Stimulated activated naive CD8-positive, alpha-beta T cell treated with anti-CD3 and anti-CD28 coated beads, Interleukin-15, Interleukin-2, amounts not matched to agents 100 ng/mL and 50 ng/mL, for 24 hours (primary cell): ENCODE measurements around the gene TCF7L1.

Experiments used
- H3K27ac Mint-ChIP-seq: one replicate; pipeline ENCODE4 v1.8.0; 2021; ENCODE audit warnings: mild to moderate bottlenecking, mixed read lengths
- H3K27me3 Mint-ChIP-seq: one replicate; pipeline ENCODE4 v1.8.0; 2021; ENCODE audit warnings: mixed read lengths
- H3K36me3 Mint-ChIP-seq: one replicate; pipeline ENCODE4 v1.8.0; 2021; ENCODE audit warnings: low read depth, mixed read lengths
- H3K4me1 Mint-ChIP-seq: one replicate; pipeline ENCODE4 v1.8.0; 2021; ENCODE audit warnings: low read depth, mixed read lengths
- H3K4me3 Mint-ChIP-seq: one replicate; pipeline ENCODE4 v1.8.0; 2021; ENCODE audit warnings: mild to moderate bottlenecking, mixed read lengths
- H3K9me3 Mint-ChIP-seq: one replicate; pipeline ENCODE4 v1.8.0; 2021; ENCODE audit warnings: mixed read lengths

The TCF7L1 gene, protein sequence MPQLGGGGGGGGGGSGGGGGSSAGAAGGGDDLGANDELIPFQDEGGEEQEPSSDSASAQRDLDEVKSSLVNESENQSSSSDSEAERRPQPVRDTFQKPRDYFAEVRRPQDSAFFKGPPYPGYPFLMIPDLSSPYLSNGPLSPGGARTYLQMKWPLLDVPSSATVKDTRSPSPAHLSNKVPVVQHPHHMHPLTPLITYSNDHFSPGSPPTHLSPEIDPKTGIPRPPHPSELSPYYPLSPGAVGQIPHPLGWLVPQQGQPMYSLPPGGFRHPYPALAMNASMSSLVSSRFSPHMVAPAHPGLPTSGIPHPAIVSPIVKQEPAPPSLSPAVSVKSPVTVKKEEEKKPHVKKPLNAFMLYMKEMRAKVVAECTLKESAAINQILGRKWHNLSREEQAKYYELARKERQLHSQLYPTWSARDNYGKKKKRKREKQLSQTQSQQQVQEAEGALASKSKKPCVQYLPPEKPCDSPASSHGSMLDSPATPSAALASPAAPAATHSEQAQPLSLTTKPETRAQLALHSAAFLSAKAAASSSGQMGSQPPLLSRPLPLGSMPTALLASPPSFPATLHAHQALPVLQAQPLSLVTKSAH

GRCh38 chr2:85132834-85133637, at the start of gene TCF7L1:
Gene TCF7L1, plus strand, starts transcription at chr2:85133392. Its CDS starts 293 bp downstream, at chr2:85133685.
- Mint-ChIP-seq H3K4me3 (peak within 1 kb of the TSS; percentile 66), H3K27ac (no peak within 1 kb of the TSS), H3K27me3 (peaks cover 57% of the 10 kb centered on the region), H3K9me3 (no peaks in the 10 kb centered on the region), H3K4me1 (peaks cover 13% of the 10 kb centered on the region), H3K36me3 (no peaks in the 10 kb centered on the region)

GRCh38 chr2:85085563-85085962, 47.6 kb upstream of the TCF7L1 start:
- H3K36me3 Mint-ChIP-seq, result no peaks in the 10 kb centered on the region
- H3K27ac Mint-ChIP-seq, result no peak overlapping the region
- H3K9me3 Mint-ChIP-seq, result peaks cover 21% of the 10 kb centered on the region
- no peak overlapping the region for H3K4me3 Mint-ChIP-seq
- no peaks in the 10 kb centered on the region for H3K4me1 Mint-ChIP-seq
- H3K27me3 Mint-ChIP-seq, result peaks cover 20% of the 10 kb centered on the region

GRCh38 chr2:85087541-85087940, 45.7 kb upstream of the TCF7L1 start:
- Mint-ChIP-seq H3K27me3 (peaks cover 16% of the 10 kb centered on the region), H3K9me3 (peaks cover 11% of the 10 kb centered on the region), H3K36me3 (no peaks in the 10 kb centered on the region), H3K27ac (no peak overlapping the region), H3K4me1 (no peaks in the 10 kb centered on the region), H3K4me3 (no peak overlapping the region)

GRCh38 chr2:85088921-85089320, 44.3 kb upstream of the TCF7L1 start:
- Mint-ChIP-seq H3K36me3 (no peaks in the 10 kb centered on the region), H3K9me3 (no peaks in the 10 kb centered on the region), H3K4me1 (no peaks in the 10 kb centered on the region)

DNA sequence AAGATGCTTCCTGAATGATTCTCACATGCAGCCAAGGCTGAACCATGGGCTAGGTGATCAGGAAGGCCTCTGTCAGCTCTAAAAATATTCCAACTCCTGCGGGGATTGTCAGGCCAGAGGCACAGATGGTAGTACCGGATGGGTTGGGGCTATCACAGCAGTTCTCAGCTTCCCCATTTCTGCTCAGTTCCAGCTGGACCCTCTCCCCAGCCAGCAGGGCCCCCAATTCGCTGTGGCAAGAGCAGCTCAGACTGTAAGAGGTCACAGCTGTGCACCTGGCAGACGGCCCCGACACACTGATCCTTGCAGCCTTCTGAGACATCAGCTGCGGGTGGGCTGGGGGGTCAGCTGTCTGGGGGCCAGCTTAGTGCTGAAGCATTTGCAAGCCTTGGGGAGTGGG, 43.6 kb upstream of the TCF7L1 start:
- no peaks in the 10 kb centered on the region for H3K27me3 Mint-ChIP-seq
- H3K9me3 Mint-ChIP-seq, result no peaks in the 10 kb centered on the region
- H3K36me3 Mint-ChIP-seq, result no peaks in the 10 kb centered on the region

More at GRCh38 chr2:85088921-85089320, 44.3 kb upstream of the TCF7L1 start:
- Mint-ChIP-seq H3K27ac (no peak overlapping the region), H3K27me3 (peaks cover 3% of the 10 kb centered on the region), H3K4me3 (no peak overlapping the region)

GRCh38 chr2:85091838-85092237, 41.4 kb upstream of the TCF7L1 start:
- H3K4me1 Mint-ChIP-seq, result no peaks in the 10 kb centered on the region
- H3K9me3 Mint-ChIP-seq, result no peaks in the 10 kb centered on the region
- no peaks in the 10 kb centered on the region for H3K36me3 Mint-ChIP-seq
- H3K27me3 Mint-ChIP-seq, result peaks cover 5% of the 10 kb centered on the region
- H3K4me3 Mint-ChIP-seq, result no peak overlapping the region
- H3K27ac Mint-ChIP-seq, result no peak overlapping the region

More for the DNA sequence above, 43.6 kb upstream of the TCF7L1 start:
- no peak overlapping the region for H3K27ac Mint-ChIP-seq
- no peak overlapping the region for H3K4me3 Mint-ChIP-seq
- no peaks in the 10 kb centered on the region for H3K4me1 Mint-ChIP-seq

GRCh38 chr2:85095094-85095493, 38.1 kb upstream of the TCF7L1 start:
- Mint-ChIP-seq H3K9me3 (no peaks in the 10 kb centered on the region), H3K4me1 (no peaks in the 10 kb centered on the region), H3K4me3 (no peak overlapping the region), H3K36me3 (no peaks in the 10 kb centered on the region), H3K27ac (no peak overlapping the region), H3K27me3 (peaks cover 14% of the 10 kb centered on the region)

DNA sequence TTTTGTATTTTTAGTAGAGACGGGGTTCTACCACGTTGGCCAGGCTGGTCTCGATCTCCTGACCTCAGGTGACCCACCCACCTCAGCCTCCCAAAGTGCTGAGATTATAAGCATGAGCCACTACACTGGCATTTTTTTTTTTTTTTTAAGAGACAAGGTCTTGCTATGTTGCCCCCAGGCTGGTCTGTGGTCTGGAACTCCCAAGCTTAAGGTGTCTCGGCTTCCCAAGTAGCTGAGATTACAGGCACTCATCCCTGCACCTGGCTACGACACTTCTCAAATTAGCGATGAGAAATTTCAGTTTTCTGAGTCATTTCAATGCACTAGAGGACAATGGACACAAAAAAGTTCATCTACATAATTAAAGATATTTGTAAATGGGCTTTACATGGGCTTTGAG, 36.6 kb upstream of the TCF7L1 start:
- Mint-ChIP-seq H3K27me3 (peaks cover 19% of the 10 kb centered on the region), H3K4me1 (no peaks in the 10 kb centered on the region), H3K4me3 (no peak overlapping the region), H3K9me3 (no peaks in the 10 kb centered on the region), H3K27ac (no peak overlapping the region), H3K36me3 (no peaks in the 10 kb centered on the region)

DNA sequence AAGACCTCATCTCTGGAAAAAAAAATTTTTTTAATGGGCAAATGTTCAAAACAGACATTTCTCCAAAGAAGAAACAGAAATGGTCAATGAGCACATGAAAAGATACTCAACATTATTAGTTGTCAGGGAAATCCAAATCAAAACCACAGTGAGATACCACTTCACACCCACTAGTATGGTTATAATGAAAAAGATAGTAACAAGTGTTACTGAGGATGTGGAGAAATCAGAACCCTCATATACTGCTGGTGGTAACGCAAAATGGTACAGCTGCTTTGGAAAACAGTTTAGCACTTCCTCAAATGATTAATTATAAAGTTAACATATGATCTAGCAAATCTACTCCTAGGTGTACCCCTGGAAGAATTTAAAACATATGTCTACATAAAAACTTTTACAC, 29.0 kb upstream of the TCF7L1 start:
- Mint-ChIP-seq H3K4me3 (no peak overlapping the region), H3K9me3 (no peaks in the 10 kb centered on the region), H3K36me3 (no peaks in the 10 kb centered on the region), H3K27ac (no peak overlapping the region), H3K27me3 (peaks cover 10% of the 10 kb centered on the region), H3K4me1 (no peaks in the 10 kb centered on the region)

- Mint-ChIP-seq H3K4me3 (no peak overlapping the region), H3K27me3 (peaks cover 8% of the 10 kb centered on the region)
Measured at GRCh38 chr2:85106489-85107180, 26.6 kb upstream of the TCF7L1 start.

GRCh38 chr2:85110991-85111560, 22.1 kb upstream of the TCF7L1 start:
- Mint-ChIP-seq H3K27me3 (peaks cover 34% of the 10 kb centered on the region), H3K4me1 (no peaks in the 10 kb centered on the region), H3K9me3 (no peaks in the 10 kb centered on the region), H3K36me3 (no peaks in the 10 kb centered on the region), H3K4me3 (no peak overlapping the region), H3K27ac (no peak overlapping the region)

More at GRCh38 chr2:85106489-85107180, 26.6 kb upstream of the TCF7L1 start:
- H3K36me3 Mint-ChIP-seq, result no peaks in the 10 kb centered on the region
- H3K27ac Mint-ChIP-seq, result no peak overlapping the region
- no peaks in the 10 kb centered on the region for H3K4me1 Mint-ChIP-seq
- H3K9me3 Mint-ChIP-seq, result no peaks in the 10 kb centered on the region

- Mint-ChIP-seq H3K36me3 (no peaks in the 10 kb centered on the region), H3K27ac (no peak overlapping the region), H3K4me3 (no peak overlapping the region), H3K4me1 (no peaks in the 10 kb centered on the region), H3K9me3 (no peaks in the 10 kb centered on the region), H3K27me3 (peaks cover 34% of the 10 kb centered on the region)
Measured at GRCh38 chr2:85111819-85112281, 21.3 kb upstream of the TCF7L1 start.

DNA sequence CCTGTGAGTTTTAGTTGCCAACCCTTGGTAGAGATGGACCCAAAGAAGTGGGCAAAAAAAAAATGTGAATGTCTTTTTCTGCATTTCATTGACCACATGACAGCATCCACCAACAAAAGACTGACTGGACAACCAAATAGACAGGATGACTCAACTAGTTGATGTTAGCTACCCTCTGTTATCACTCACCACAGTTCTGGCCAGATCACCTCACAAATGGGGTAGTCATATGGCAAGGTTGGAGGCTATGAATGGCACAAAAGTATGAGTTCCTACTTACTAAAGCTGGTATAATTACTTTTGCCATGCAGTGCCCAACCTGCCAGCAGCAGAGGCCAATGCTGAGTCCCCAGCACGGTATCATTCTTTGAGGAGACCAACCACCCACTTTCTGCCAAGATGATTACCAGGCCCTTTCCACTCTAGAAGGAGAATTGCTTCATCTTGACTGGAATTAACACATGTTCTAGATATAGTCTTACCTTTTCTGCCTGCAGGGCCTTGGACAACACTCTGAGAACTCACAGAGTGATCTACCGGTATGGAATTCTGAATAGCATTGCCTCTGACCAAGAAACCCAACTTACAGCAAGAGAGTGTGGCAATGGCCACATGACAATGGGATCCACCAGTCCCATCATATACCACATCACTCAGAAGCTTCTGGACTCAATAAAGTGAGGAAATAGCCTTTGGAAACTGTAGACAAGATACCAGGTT, 20.1 kb upstream of the TCF7L1 start:
- H3K36me3 Mint-ChIP-seq, result no peaks in the 10 kb centered on the region

More for the DNA sequence above, 20.1 kb upstream of the TCF7L1 start:
- peaks cover 36% of the 10 kb centered on the region for H3K27me3 Mint-ChIP-seq
- no peak overlapping the region for H3K27ac Mint-ChIP-seq
- H3K9me3 Mint-ChIP-seq, result no peaks in the 10 kb centered on the region
- H3K4me3 Mint-ChIP-seq, result no peak overlapping the region
- no peaks in the 10 kb centered on the region for H3K4me1 Mint-ChIP-seq
